Measurements from ENCODE around the gene INHBB.

INHBB gene

DNA sequence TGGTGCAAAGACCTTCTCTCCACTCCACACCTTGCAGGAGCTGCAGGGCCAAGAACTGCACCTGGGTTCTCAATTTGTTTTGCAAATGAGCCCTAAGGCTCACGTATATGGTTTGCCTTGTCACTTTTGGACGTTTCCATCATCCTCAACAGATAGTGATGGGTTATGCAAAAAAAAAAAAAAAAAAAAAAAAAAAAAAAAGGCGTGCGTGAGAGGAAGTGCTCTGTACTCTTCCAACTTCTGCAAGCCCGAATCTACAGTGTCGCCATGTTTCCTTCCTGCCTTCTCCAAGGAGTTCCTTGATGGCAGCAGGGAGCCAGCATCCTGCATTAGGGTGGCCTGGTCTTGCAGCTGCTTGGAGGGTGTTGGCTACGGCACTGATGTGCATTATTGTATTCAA is 4.0 kb upstream of the INHBB start:
- no peak for DNase-seq

DNA sequence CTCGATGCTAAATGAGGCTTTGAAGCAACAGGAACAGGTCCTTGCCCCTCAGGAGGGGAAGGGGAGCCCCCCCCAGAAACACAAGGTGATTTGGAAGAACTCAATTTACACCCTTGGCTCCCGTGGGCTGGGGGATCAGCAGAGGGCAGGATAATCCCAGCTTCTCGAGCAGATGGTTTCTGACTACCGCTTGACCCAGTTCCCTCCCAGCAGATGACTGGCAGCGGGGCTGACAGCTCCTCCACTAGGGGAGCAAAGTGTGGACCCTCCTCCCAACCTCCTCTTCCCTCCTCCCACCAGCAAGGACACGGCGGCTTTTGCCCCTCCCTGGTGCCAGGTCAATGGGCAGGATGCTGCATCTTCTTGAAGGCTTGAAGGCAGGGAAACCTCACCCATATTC is 3.5 kb upstream of the INHBB start:
- no peak for DNase-seq

DNA sequence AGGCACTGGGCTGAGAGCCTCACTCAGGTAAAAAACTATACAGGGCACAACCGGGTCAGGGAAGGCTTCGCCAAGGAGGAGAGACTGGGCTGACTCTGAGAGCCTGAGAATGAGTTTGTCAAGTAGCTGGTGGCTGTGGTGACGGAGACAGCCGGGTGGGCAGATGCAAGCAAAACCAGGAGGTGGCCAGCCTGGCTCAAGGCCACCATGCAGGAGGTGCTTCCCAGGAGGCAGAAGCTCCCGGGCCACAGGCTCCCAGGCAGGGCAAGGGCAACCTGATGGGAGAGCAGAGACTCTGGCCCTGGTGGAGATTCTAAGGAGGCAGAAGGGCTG is 2.9 kb upstream of the INHBB start:
- peak in 2 of 51 donors; percentile 30 to 70 for DNase-seq

DNA sequence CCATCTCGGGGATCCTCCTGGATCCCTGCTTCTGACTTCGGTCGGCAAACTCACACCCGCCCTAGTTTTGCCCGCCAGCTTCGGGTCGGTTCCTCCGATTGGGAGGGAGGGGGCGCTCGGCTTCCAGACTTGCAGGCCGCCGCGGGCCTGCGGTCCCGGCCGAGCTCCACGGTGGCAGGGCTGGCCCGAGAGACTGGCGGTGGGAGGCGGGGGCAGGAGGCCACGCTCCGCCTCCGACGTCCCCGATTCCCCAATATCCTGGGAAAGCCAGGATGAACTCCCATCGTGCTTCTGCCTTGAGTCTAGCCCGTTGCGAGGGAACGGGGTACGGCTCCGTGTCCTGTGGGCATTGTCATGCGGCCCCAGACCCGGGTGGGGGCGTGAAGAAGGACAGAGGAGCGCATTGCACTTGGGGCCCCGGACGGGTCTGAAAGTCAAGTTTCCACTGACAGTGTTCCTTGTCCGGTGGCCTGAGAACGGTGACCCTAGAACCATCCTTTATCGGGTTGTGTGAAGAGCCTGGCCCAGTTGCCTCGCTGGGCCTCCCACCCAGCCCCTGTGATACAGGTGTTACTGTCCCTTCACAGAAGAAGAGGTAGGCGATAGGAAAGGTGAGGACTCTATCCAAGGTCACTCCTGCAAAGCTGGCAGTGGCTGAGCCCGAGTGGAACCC is 2.4 kb upstream of the INHBB start:
- peak in 50 of 51 donors; percentile 3 to 84 (median 61) for DNase-seq

DNA sequence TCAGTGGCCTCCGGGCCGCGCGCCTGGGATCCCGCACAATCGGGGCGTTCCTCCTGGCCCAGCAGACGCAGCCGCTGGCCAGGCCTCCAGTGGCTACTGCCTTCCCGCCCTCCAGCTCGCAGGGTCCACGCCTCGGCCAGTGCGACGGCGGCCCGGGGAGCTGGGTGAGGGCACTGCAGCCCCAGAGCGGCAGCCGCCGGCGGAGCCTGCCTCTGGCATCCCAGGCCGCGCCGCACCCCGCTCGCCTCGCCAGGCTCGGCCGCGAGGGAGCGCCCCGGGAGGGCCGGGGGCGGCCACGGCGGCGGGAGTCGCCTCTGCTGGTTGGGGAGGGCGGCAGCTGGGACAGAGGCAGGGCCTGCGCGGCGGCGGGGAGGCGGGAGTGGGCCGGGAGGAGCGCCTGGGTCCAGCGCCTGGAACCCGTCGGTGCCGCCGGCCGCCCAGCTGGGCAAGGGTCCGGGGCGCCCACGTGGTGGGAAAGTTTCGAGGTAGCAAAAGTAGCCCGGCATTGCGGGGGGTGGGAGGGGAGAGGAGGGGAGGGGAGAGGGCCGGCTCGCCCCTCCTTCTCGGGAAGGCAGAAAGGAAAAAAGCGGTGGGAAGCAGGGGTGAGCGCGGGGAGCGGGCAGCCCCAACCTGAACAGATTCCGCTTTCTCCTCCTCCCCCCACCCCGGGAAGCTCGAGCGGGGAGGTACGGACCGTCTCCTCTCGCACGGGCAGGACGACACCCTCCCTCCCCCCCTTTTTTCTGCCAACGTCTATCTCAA is 1.5 kb upstream of the INHBB start:
- peak in 29 of 51 donors; percentile 13 to 74 (median 47) for DNase-seq

DNA sequence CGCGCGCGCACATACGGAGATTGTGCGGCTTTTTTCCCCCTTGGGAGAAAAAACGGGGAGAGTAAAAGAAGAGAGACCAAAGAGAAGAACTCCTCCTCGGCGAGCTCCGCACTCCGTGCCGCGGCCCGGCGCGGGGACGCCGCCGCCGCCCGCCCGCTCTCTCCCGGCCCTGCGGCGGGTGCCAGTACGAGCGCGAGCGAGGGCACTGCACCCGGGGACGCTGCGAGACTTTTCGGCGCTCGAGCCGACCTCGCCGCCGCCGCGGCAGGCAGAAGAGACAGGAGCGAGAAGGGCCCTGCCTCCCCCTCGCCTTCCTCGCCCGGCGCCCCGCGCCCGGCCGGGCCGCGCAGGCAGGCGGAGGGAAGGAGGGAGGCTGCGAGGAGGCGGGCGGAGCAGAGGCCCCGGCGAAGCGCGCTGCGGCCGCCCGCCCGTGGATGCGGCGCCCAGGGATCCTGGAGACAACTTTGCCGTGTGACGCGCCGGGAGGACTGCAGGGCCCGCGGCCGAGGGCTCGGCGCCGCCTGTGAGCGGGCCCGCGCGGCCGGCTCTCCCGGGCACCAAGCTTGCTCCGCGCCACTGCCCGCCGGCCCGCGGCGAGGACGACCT is 857 bp upstream of the INHBB start:
- DNase-seq, result peak in 3 of 51 donors; percentile 8 to 52 (median 11)

DNA sequence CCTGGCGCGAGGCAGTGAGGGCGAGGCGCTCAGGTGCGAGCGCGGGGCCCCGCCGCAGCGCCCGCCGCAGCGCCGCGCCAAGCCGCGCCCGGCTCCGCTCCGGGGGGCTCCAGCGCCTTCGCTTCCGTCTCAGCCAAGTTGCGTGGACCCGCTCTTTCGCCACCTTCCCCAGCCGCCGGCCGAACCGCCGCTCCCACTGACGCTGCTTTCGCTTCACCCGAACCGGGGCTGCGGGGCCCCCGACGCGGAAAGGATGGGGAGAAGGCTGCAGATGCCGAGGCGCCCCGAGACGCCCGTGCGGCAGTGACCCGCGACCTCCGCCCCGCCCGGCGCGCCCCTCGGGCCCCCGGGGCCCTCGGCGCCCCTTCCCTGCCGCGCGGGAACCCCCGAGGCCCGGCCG is 328 bp upstream of the INHBB start:
- peak in 1 of 51 donors; percentile 46 for DNase-seq

DNA sequence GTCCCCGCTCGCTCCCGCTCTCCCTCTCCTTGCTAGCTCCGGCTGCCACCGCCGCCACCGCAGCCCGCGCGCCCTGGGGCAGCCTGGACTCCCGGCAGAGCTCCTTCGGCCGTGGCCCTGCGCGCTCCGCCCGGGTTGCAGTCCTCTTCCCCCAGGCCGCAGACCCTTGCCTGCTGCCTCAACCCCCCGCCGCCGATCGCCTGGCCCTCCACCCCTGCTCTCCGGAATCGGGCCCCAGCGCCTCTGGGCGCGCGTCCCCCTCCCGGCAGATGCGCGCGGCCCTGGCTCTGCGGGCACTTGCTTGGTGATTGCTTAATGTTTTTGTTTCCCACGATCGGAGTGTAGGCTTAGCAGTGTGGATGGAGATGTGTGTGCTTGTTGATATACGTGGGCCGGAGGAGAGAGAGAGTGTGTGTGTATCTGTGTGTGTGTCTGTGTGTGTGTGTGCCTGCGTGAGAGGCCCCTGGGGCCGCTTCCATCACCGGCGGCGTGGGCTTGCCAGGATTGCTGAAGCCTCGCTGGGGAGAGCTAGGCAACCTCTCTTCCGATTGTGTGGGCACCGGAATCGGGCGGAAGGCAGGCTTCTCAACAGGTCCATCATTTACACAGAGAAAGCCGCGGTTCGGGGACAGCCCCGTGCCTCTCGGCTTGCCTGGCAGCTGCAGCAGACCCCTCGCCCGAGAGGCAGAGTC is 877 bp downstream of the INHBB start:
- DNase-seq, result peak in 29 of 51 donors; percentile 8 to 63 (median 34)

DNA sequence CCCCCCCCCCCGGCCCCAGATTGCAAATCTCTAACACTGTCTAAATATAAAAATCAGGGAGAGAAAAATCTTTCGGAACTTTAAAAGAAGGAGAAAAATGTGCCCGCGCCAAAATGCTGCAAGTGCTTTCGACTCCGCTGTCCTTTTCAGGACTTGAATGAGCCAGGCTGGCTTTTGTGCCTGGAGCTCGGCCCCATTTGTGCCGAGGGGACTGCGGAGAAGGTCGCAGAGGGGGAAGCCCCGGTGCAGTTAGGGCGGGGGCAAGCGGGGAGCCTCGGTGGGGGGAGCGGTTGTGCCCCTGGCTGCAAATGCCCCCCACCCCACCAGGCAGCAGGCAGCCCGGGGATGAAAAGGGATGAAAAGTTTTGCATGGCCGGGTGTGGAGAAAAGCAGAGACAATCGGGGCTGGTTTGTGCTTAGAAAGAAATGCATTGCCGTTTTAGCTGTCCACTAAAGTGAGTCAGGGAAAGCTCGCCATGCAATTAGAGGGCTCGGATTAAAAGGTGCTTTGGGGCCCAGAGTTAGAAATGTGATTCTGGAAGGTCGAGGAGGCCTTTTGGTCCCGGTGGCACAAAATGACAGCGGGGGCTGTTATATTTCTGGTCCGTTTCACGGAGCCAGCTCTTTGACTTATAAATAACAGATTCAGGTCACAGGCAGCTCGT is 1.6 kb downstream of the INHBB start:
- peak in 8 of 51 donors; percentile 7 to 52 (median 16) for DNase-seq

DNA sequence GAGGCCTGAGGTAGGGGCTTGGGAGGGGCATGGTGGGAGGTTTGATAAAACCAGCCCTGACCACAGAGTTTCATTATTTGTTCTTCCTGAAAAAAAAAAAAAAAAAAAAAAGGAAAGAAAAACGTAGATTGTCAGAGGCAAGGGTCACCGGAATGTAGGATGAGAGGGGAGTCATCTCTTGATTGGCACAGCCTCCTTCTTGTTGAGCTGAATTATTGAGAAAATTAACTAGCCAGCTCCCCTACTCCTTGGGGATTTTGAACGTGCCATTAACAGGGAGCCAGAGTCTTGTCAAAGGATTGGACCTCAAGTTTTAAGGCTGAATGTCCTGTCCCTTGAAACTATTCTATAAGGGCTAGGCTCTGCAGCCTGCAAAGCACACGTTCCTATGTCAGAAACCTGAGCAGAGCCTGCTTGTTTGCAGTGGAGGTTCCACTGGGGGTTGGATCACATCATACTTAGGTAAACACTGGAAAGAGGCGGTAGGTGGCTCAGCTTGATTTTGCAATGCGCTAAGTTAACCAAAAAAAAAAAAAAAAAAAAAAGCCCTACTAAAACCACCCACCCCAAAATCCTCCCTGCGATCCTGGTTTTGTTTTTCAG is 2.3 kb downstream of the INHBB start:
- no peak for DNase-seq

DNA sequence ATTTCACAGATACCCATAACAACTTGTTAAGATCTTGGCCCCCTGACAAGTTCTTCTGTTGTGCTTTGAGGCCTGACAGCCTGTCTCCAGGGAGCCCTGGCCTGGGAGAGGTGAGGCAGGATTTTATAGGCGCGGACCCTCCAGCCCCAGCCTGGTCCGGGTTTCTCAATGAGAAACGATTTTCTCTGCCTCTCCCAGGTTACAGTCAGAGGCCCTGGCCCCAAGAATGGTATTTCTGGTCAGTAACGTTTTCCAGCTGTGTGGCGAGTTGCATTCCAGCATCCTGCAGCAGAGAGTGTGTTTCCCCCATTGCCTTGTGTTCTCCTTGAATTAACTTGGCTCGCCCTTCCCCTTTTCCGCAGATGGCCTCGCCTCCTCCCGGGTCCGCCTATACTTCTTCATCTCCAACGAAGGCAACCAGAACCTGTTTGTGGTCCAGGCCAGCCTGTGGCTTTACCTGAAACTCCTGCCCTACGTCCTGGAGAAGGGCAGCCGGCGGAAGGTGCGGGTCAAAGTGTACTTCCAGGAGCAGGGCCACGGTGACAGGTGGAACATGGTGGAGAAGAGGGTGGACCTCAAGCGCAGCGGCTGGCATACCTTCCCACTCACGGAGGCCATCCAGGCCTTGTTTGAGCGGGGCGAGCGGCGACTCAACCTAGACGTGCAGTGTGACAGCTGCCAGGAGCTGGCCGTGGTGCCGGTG is 3.0 kb downstream of the INHBB start:
- DNase-seq, result peak in 1 of 51 donors; percentile 16

DNA sequence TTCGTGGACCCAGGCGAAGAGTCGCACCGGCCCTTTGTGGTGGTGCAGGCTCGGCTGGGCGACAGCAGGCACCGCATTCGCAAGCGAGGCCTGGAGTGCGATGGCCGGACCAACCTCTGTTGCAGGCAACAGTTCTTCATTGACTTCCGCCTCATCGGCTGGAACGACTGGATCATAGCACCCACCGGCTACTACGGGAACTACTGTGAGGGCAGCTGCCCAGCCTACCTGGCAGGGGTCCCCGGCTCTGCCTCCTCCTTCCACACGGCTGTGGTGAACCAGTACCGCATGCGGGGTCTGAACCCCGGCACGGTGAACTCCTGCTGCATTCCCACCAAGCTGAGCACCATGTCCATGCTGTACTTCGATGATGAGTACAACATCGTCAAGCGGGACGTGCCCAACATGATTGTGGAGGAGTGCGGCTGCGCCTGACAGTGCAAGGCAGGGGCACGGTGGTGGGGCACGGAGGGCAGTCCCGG is 3.5 kb downstream of the INHBB start:
- no peak for DNase-seq

DNA sequence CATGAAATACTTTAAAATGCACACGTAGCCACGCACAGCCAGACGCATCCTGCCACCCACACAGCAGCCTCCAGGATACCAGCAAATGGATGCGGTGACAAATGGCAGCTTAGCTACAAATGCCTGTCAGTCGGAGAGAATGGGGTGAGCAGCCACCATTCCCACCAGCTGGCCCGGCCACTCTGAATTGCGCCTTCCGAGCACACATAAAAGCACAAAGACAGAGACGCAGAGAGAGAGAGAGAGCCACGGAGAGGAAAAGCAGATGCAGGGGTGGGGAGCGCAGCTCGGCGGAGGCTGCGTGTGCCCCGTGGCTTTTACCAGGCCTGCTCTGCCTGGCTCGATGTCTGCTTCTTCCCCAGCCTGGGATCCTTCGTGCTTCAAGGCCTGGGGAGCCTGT is 4.1 kb downstream of the INHBB start:
- DNase-seq, result peak in 2 of 51 donors; percentile 17 to 19

DNA sequence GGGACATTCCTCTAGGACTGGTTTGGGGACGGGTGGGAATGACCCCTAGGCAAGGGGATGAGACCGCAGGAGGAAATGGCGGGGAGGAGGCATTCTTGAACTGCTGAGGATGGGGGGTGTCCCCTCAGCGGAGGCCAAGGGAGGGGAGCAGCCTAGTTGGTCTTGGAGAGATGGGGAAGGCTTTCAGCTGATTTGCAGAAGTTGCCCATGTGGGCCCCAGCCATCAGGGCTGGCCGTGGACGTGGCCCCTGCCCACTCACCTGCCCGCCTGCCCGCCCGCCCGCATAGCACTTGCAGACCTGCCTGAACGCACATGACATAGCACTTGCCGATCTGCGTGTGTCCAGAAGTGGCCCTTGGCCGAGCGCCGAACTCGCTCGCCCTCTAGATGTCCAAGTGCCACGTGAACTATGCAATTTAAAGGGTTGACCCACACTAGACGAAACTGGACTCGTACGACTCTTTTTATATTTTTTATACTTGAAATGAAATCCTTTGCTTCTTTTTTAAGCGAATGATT is 4.9 kb downstream of the INHBB start:
- DNase-seq, result no peak

DNA sequence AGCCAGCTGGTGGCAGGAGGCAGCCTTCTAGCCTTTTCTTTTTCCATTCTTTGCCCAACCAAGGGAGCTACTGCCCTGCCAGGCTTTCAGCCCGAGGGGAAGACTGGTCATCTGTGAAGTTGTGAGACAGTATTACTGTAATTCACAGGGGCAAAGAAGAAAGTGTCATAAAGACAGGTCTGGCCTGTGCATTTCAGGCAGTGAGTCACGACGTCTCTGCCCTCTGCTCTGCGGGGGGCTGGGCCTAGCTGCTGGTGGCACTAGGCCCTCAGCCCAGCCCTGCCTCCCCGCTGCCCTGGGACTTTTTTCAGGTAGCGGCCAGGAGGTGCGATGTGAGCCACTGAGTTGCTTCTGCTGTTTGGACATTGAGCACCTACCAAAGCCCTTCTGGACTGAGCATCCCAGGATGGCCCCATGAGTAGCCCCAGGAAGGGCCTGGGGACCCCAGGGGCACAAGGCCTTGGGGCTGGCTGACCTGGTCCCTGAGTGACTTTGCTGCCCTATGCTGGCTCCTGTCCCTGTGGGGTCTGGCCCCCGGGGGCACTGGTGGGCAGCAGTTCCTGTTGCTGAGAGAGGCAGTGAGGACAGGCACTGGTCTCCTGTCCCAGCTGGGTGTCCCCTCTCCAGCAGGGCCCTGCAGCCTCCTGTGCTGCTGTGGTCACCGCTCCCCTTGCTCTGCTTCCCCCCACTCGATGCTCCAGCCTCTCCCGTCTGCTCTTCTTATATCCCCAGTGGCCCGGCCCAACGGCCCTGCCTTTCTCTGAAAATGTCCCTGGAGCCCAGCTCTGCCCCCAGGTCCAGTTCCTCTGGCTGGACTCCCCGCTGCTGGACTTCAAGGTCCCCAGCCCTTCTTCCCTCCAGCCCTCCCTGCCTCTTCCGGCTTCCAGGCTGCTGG is 7.0 kb downstream of the INHBB start:
- no peak for DNase-seq

DNA sequence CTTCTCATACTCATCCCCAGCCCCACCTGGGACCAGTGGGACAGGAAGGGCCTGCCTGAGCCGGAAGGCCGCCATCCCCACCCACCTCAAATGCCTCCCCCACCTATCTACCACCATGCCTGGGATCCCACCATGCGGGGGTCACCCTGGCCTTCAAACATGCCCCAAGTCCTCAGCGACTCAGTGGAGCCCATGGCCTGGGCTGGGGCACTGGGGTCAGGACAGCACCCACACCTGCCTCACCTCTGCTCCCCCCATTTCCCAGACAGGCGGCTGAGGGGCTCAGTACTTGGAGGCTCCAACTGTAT is 7.6 kb downstream of the INHBB start:
- DNase-seq, result no peak

DNA sequence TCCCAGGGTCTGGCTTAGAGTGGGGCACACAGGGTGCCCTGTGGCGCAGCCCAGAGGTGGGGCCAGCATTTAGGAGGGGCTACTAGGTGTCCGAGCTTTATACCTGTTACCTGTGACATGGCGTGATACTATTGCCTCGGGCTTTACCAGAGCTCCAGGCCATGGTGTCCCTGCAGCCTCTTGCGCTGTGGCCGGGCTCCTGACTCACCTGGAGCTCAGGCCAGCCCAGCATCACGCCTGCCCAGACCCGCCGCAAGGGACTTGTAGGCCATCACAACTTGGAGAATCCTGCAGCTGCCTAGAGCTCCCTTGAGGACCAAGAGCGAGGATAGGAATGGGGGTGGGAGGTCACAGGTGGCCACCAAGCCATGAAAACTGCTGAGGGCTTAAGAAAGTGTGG is 8.0 kb downstream of the INHBB start:
- DNase-seq, result no peak

DNA sequence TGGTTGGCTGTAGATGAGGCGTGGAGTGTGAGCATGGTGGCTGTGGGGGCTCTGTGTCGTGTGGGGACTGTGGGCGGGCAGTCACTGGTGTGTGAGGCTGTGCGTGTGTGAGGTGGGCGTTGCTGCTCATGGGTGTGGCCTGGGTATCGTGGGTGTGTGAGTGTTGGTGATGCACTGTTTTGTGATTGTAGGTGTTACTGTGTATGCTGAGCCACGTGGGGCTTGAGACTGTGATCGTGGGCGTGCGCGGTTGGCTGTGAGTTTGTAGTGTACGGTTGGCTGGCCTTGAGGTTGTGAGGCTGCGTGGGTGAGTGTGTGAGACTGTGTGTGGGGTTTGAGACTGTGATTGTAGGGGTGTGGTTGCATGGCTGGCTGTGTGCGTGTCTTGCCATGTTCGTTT is 8.5 kb downstream of the INHBB start:
- DNase-seq, result peak in 1 of 51 donors; percentile 38
